NCI-H1436 treated with DMSO at 0.1 percent for 48 hours (cell line): ENCODE data around the gene PTP4A1.

ENCODE experiments used
- DNase-seq: peaks from one replicate; lab custom pipeline; 2025; lab: John Stamatoyannopoulos, UW

The PTP4A1 gene

GRCh38 chr6:63556369-63556768 lies 15.9 kb upstream of the PTP4A1 start:
- no peak for DNase-seq

DNA sequence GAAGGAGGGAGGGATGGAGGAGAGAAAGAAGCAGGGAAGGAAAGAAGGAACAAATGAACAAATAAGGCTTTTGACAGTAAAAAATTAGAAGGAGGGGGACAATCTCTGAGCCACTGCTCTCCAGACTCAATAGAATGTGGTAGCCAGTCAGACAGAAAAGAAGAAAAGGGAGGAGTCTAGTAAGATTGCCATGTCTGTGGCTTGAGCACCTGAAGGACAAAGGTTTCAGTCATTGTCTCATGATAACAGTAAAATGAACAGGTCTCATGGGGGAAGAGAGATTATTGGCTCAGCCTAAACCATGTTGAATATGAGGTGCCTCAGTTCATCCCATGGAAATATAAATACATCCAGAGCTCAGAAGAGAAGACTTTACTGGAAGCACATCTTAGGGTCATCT lies 14.0 kb upstream of the PTP4A1 start:
- DNase-seq, result no peak

GRCh38 chr6:63560801-63561287 lies 11.4 kb upstream of the PTP4A1 start:
- DNase-seq, result no peak

DNA sequence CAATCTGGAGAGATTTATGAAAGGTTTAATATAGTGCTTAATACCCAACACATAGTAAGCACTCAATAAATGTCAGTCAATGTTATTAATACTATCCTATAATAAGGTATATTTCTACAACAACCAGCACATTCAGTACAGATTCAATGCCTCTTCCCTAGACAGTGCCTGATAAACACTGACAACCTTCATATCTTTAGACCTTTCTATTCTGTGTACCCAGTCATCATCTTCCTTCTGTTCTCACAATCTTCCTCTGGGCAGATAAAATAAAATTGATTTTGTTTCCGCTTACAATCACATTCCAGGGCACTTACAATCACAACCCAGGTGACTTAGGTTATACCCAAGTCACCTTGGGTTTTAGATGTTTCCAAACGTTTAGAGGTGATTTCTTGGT lies 11.0 kb upstream of the PTP4A1 start:
- no peak for DNase-seq

- no peak for DNase-seq
Measured at GRCh38 chr6:63563235-63563634, 9.0 kb upstream of the PTP4A1 start.

- no peak for DNase-seq
Measured at GRCh38 chr6:63565058-63565726, 7.1 kb upstream of the PTP4A1 start.

- no peak for DNase-seq
Measured at GRCh38 chr6:63565727-63566596, 6.3 kb upstream of the PTP4A1 start.

GRCh38 chr6:63567966-63568365 lies 4.3 kb upstream of the PTP4A1 start:
- no peak for DNase-seq

DNA sequence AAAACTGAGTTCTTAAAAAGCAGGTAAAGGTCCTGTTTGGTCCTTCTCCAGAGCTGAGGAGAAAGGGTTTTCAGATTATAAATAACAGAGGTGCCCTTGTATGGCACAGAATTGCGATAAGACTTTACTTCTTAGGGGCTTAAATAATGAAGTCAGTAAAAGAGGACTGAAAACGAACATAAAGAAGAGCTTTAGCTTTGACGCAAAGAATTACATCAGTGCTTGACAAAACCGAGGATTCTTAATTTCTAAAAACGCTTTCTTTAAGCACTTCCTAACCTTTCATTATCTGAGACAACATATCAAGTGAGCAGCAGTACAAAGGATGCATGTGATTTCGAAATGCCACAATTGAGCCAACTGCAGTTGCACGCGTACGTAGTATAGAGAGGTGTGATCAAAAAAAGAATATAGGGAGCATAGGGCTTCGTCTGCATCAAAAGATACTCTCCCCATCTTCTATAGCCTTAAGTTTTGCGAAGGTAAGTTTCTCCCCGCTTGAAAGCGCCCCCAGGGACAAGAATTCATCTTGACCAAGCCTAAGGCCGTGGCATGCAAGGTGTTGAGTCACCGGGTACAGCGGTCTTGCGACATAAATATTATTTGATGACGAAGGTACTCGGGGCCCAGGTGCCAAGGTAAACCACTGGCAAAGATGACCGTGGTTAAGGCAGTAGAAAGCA lies 778 bp upstream of the PTP4A1 start:
- no peak for DNase-seq

DNA sequence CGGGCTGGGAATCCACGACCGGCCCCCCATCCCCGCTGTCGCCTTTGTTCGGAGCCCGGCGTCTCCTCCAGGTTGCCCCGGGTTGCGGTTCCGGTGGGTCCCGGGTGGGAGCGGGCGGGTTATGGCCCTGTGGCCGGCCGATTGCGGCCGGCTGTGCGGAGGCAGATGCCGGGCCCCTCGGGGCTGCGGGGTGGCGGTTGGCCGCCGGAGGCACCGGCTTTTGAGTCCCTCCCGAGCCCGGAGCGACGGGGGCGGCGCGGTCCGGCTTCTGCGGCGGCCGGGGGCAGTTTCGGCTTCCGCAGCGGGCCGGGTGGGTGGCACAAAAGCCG lies 431 bp downstream of the PTP4A1 start:
- DNase-seq, result no peak

GRCh38 chr6:63573076-63573898 lies 1.0 kb downstream of the PTP4A1 start:
- peak; percentile 56 for DNase-seq

DNA sequence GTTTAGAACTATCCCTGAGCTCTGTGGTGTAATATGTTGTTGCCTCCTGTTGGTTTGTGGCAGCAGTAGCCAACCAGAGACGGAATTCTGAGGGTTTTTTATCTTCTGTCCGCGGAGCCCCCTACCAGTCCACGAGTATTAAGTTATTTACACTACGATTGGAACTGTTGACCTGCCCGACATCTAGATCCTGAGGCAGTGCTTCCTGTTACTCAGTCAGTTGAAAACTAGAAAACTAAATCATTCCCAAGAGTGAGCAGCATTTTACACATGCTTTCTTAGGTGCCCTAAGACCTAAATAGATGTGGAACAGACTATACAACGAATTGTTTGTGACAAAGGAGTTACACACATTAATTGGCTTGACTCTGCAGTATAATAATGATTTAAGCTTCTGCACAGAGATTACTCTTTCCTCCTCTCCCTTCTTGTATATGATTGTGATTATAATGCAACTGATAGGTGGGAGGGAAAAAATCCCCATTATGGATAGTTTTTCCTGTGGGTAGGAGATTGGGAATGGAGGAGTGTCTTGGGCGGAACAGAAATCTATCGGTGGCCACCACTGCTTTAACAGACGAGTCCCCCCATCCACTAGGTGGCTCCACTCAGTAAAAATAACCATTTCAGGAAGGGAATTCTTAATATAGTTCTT lies 1.7 kb downstream of the PTP4A1 start:
- DNase-seq, result peak; percentile 37

DNA sequence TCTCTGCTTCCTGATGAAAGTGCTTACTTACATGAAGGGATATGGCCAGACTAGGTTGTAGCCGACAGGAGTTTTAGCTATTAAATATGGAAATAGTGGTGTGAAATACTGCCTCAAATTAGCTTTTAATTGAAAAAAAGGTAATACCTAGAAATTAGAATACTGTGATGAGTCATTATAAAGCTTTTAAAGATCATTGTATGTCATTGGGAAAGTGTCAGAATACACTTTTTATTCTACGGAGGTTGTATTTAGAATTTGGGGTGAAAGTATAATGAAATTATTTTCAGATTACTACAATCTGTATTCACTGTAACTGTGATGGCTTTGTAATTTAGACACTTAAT lies 2.2 kb downstream of the PTP4A1 start:
- no peak for DNase-seq

- DNase-seq, result no peak
Measured at GRCh38 chr6:63576147-63576772, 4.0 kb downstream of the PTP4A1 start.

DNA sequence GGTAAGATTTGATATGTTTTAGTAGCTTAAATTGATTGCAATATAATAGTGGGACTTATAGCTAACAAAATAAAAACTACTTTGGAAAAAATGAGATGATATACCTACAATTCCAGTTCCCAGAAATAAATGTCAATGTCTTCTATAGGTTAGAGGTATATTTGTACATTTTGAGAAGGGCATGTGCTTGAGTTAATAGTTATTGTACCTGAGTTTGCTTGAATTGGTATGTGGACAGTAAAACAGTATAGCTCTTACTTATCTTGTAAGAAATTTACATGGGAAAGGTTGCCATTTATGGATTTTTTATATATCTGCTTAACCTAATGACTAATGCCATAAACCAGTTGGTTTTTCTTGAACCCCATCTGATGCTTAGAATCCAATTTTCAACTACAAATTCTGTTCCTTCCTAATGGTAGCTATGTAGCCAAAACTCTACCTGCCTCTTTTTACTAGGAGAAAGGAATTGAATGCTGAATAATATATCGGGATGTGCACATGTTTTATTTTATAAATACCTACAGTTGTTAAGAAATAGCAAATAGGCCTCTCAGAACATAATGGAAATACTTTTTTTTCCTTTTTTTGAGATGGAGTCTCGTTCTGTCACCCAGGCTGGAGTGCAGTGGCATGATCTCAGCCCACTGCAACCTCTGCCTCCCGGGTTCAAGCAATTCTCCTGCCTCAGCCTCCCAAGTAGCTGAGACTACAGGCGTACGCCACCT lies 4.9 kb downstream of the PTP4A1 start:
- no peak for DNase-seq

DNA sequence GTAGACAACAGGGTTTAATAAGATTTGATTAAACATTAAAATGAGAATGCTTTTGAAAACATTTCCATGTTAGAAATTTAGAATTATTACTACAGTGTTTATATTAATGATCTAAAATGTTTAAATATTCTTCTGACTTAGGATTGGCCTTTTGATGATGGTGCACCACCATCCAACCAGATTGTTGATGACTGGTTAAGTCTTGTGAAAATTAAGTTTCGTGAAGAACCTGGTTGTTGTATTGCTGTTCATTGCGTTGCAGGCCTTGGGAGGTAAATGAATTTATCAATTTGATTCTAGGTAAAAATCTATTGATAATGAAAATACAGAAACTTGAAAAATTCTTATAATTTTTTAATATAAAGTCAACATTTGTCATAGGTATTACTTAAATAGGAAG lies 6.5 kb downstream of the PTP4A1 start:
- DNase-seq, result no peak

GRCh38 chr6:63579937-63580703 lies 7.8 kb downstream of the PTP4A1 start:
- no peak for DNase-seq

DNA sequence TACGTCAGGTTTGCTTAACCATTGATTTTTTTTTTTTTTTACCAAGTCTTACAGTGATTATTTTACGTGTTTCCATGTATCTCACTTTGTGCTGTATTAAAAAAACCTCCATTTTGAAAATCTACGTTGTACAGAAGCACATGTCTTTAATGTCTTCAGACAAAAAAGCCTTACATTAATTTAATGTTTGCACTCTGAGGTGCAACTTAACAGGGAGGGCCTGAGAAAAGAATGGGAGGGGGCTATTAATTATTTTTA lies 8.4 kb downstream of the PTP4A1 start:
- DNase-seq, result no peak

- DNase-seq, result no peak
Measured at GRCh38 chr6:63581355-63582013, 9.2 kb downstream of the PTP4A1 start.
